Karpas-422 (cell line): ENCODE results near the gene PRKRA. TPM values are rescaled to one million over a fixed set of nuclear protein-coding genes. Genes with fewer than 3 reads are reported as not detected.

Experiments
- DNase-seq: peaks from one replicate; pipeline ENCODE4 v3.0.0-alpha.2; 2015
- H2AFZ ChIP-seq: fragments of 200-600 bp; sonication (generic); 2 replicates; pipeline ENCODE4 v1.6.1; 2014; ENCODE audit warnings: antibody characterized with exemption, low read length, mixed read lengths
- H3K27ac ChIP-seq: fragments of 200-600 bp; sonication (generic); 2 replicates; pipeline ENCODE4 v1.5.1; 2014; ENCODE audit warnings: mild to moderate bottlenecking, low read length, moderate library complexity
- H3K27me3 ChIP-seq: fragments of 200-600 bp; sonication (generic); 2 replicates; pipeline ENCODE4 v1.6.1; 2014; ENCODE audit warnings: low read length, mixed read lengths
- H3K36me3 ChIP-seq: fragments of 200-600 bp; sonication (generic); 2 replicates; pipeline ENCODE4 v1.6.1; 2014; ENCODE audit warnings: low read length, mixed read lengths; ENCODE audit not compliant: insufficient read depth
- H3K4me1 ChIP-seq: fragments of 200-600 bp; sonication (generic); 2 replicates; pipeline ENCODE4 v1.6.1; 2014; ENCODE audit warnings: mild to moderate bottlenecking, low read length, mixed read lengths
- H3K4me2 ChIP-seq: fragments of 200-600 bp; sonication (generic); 2 replicates; pipeline ENCODE4 v1.6.1; 2014; ENCODE audit warnings: low read length, low read depth, mild to moderate bottlenecking; ENCODE audit not compliant: poor library complexity, severe bottlenecking
- H3K4me3 ChIP-seq: fragments of 200-600 bp; sonication (generic); 2 replicates; pipeline ENCODE4 v1.5.1; 2014; ENCODE audit warnings: mild to moderate bottlenecking, antibody characterized with exemption, low read length, mixed read lengths
- H3K79me2 ChIP-seq: fragments of 200-600 bp; sonication (generic); 2 replicates; pipeline ENCODE4 v1.6.1; 2014; ENCODE audit warnings: mild to moderate bottlenecking, low read length, mixed read lengths
- H3K9ac ChIP-seq: fragments of 200-600 bp; sonication (generic); 2 replicates; pipeline ENCODE4 v1.6.0; 2014; ENCODE audit warnings: low read length
- H3K9me2 ChIP-seq: fragments of 200-600 bp; sonication (generic), shearing (Covaris generic); replicated peaks from 2 replicates; pipeline ENCODE4 v1.6.0; 2014; ENCODE audit warnings: mild to moderate bottlenecking, low read length, moderate library complexity; ENCODE audit not compliant: insufficient read depth
- H3K9me3 ChIP-seq: fragments of 300-700, 200-600 bp; sonication (generic); 2 replicates; pipeline ENCODE4 v1.6.1; 2014; ENCODE audit warnings: low read length, mixed read lengths
- H4K20me1 ChIP-seq: fragments of 200-600 bp; sonication (generic); 2 replicates; pipeline ENCODE4 v1.6.1; 2014; ENCODE audit warnings: mild to moderate bottlenecking, antibody characterized with exemption, low read length, low read depth; ENCODE audit not compliant: insufficient read depth
- total RNA-seq: library from RNA; depleted of rRNA; stranded (reverse); fragments of >200 nt; shearing (Covaris generic); gene quantifications from 2 replicates; pipeline ENCODE4 v1.2.3, GENCODE V29; 2014; ENCODE audit warnings: low replicate concordance; rRNA removed

The PRKRA gene
- total RNA-seq, 1 experiment from 2014 or later, result 117 TPM

- H3K27ac ChIP-seq, result no peak overlapping the region
- DNase-seq, result no peak
- no peak overlapping the region for H3K4me2 ChIP-seq
- H3K27me3 ChIP-seq, result no peaks in the 10 kb centered on the region
- H3K9ac ChIP-seq, result no peak overlapping the region
- no peaks in the 10 kb centered on the region for H4K20me1 ChIP-seq
- no peak overlapping the region for H3K4me3 ChIP-seq
- no peaks in the 10 kb centered on the region for H3K9me2 ChIP-seq
- no peaks in the 10 kb centered on the region for H3K79me2 ChIP-seq
- H2AFZ ChIP-seq, result no peak overlapping the region
- H3K9me3 ChIP-seq, result no peaks in the 10 kb centered on the region
- H3K4me1 ChIP-seq, result no peaks in the 10 kb centered on the region
- H3K36me3 ChIP-seq, result no peaks in the 10 kb centered on the region
These were observed 62.7 kb downstream of the PRKRA start for GRCh38 chr2:178388287-178388686.

- H4K20me1 ChIP-seq, result no peaks in the 10 kb centered on the region
- DNase-seq, result no peak
- H3K79me2 ChIP-seq, result no peaks in the 10 kb centered on the region
- no peak overlapping the region for H3K4me2 ChIP-seq
- H3K9ac ChIP-seq, result no peak overlapping the region
- no peaks in the 10 kb centered on the region for H3K27me3 ChIP-seq
- H3K36me3 ChIP-seq, result no peaks in the 10 kb centered on the region
- H3K4me1 ChIP-seq, result no peaks in the 10 kb centered on the region
- no peaks in the 10 kb centered on the region for H3K9me3 ChIP-seq
- no peaks in the 10 kb centered on the region for H3K9me2 ChIP-seq
- H3K4me3 ChIP-seq, result no peak overlapping the region
- H2AFZ ChIP-seq, result no peak overlapping the region
- H3K27ac ChIP-seq, result no peak overlapping the region
These were observed 63.9 kb downstream of the PRKRA start for GRCh38 chr2:178386986-178387597.

- no peaks in the 10 kb centered on the region for H4K20me1 ChIP-seq
- H3K4me1 ChIP-seq, result no peaks in the 10 kb centered on the region
- H3K27ac ChIP-seq, result no peak overlapping the region
These were observed 65.3 kb downstream of the PRKRA start for GRCh38 chr2:178385595-178386148.

DNA sequence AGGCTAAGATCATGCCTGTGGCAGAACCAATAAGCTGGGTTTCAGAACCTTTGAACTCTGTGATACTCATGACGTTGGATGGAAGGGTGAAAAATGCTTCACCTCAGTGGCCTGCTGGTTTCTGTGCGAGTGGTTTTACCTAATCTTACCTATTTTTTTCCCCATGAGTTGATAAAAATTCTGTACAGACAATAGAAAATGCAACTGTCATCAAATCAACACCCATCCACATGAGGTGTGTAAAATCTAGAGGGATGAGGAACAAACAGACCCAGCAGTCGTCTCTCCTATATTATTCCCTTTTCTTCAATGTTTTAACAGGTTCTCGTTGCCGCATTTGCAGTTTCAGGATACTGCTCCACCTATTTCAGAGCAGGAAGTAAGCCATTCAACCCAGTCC is 67.3 kb downstream of the PRKRA start:
- DNase-seq, result no peak
- H4K20me1 ChIP-seq, result no peaks in the 10 kb centered on the region
- no peaks in the 10 kb centered on the region for H3K9me2 ChIP-seq
- no peaks in the 10 kb centered on the region for H3K27me3 ChIP-seq
- no peak overlapping the region for H3K4me3 ChIP-seq
- no peak overlapping the region for H3K4me2 ChIP-seq
- H3K9me3 ChIP-seq, result no peaks in the 10 kb centered on the region
- no peaks in the 10 kb centered on the region for H3K79me2 ChIP-seq
- H3K27ac ChIP-seq, result no peak overlapping the region
- no peaks in the 10 kb centered on the region for H3K36me3 ChIP-seq
- no peaks in the 10 kb centered on the region for H3K4me1 ChIP-seq
- no peak overlapping the region for H3K9ac ChIP-seq
- no peak overlapping the region for H2AFZ ChIP-seq

More at GRCh38 chr2:178385595-178386148, 65.3 kb downstream of the PRKRA start:
- Histone ChIP-seq H3K27me3 (no peaks in the 10 kb centered on the region), H3K9me2 (no peaks in the 10 kb centered on the region), H3K9me3 (no peaks in the 10 kb centered on the region), H3K36me3 (no peaks in the 10 kb centered on the region), H3K4me3 (no peak overlapping the region), H3K4me2 (no peak overlapping the region), H3K79me2 (no peaks in the 10 kb centered on the region), H2AFZ (no peak overlapping the region), H3K9ac (no peak overlapping the region)
- no peak for DNase-seq

Other genes with a start within 250 kb of the PRKRA start
- 4.7 and 8.9 TPM in 2 replicates for gene PJVK, start 203 bp upstream of the PRKRA start, total RNA-seq
- gene FKBP7, start 27.4 kb upstream of the PRKRA start, total RNA-seq, result 6.2 and 23.1 TPM in 2 replicates
- 8.4 and 11.0 TPM in 2 replicates for gene PLEKHA3, start 29.3 kb upstream of the PRKRA start, total RNA-seq